GM12892 (cell line): Measurements from ENCODE around the gene RPS6KA5.

ENCODE experiments used
- POLR2A ChIP-seq: IDR thresholded peaks from 2 replicates; pipeline ENCODE4 v1.6.1; 2011; ENCODE audit warnings: low read depth, low read length, control low read depth
- POLR2AphosphoS5 ChIP-seq: IDR thresholded peaks from 2 replicates; pipeline ENCODE4 v1.6.1; 2011; ENCODE audit warnings: low read depth, low read length, control low read depth
- TAF1 ChIP-seq: IDR thresholded peaks from 2 replicates; pipeline ENCODE4 v1.6.1; 2011; ENCODE audit warnings: low read depth, mild to moderate bottlenecking, control low read depth, low read length, borderline replicate concordance

GRCh38 chr14:91008759-91009409 is 51.6 kb downstream of the RPS6KA5 start:
- no peak for TF ChIP-seq POLR2AphosphoS5
- no peak for TF ChIP-seq POLR2A
- TF ChIP-seq TAF1, result no peak
